ENCODE data around the gene FAT1.

DNA sequence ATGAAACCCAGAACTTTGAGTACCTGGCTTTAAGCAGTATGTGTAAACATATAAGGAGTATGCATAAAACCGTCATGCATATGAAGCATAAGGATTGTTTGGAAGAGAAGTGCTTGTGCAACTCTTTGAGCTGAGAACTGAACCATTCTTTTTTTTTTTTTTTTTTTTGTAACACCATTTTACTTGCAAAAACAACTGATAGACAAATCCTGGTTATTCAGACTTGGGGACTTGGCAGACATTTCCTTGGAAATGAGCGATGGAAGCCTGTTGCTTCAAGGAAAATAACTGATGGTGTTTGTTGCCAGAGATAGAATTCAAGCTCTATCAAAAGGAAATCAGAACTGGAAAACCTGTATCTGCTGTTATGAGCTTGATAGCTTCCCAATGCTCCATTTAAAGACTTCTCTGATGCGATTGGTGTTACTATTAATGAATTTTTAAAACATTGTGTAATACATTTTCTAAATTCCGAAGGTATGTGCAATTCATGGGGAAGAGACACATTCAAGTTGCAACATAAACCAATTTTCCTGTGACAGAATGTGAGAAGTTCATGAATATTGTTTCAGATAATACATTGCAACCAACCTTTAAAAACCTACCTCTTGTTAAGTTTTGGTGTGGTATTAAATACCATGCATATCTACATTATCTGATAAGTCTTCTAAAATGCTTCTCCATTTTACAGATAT, 47.0 kb upstream of the FAT1 start:
- TF ChIP-seq, protein P1, sequence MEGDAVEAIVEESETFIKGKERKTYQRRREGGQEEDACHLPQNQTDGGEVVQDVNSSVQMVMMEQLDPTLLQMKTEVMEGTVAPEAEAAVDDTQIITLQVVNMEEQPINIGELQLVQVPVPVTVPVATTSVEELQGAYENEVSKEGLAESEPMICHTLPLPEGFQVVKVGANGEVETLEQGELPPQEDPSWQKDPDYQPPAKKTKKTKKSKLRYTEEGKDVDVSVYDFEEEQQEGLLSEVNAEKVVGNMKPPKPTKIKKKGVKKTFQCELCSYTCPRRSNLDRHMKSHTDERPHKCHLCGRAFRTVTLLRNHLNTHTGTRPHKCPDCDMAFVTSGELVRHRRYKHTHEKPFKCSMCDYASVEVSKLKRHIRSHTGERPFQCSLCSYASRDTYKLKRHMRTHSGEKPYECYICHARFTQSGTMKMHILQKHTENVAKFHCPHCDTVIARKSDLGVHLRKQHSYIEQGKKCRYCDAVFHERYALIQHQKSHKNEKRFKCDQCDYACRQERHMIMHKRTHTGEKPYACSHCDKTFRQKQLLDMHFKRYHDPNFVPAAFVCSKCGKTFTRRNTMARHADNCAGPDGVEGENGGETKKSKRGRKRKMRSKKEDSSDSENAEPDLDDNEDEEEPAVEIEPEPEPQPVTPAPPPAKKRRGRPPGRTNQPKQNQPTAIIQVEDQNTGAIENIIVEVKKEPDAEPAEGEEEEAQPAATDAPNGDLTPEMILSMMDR (conservative IDR thresholded peaks at IDR 0.05; ENCODE audit: low read length): no peak
- TF ChIP-seq EZH2phosphoT487 (IDR thresholded peaks at IDR 0.05; ENCODE audit: borderline replicate concordance, low read depth, low read length): no peak

Measured in OCI-LY7 (cell line).